Omental fat pad (tissue), 4 donors: ENCODE measurements around the gene HERPUD2. TPM values are rescaled to one million over a fixed set of nuclear protein-coding genes. Genes with fewer than 3 reads are reported as not detected.
"Not testable (repeated sequence)": the region's sequence is repeated elsewhere in the genome, so short reads cannot be mapped to it uniquely, and the experiment has no call there.

Experiments
- ATAC-seq: fragments of 150-250 bp; one replicate; pipeline ENCODE4 v1.9.1; 2016; ENCODE audit warnings: mild to moderate bottlenecking, moderate library complexity; ENCODE audit not compliant: low FRiP score
- DNase-seq: peaks from one replicate; pipeline ENCODE4 v3.0.0-alpha.2; 2019; ENCODE audit warnings: low spot score
- total RNA-seq, 4 donors: library from RNA; depleted of rRNA; stranded (reverse); fragments of >200 nt; gene quantifications; one replicate each; pipeline ENCODE4 v1.1.0, GENCODE V29; 2016
- TF ChIP-seq, protein P1 (sequence below), 3 donors: fragments of 450-650 bp; IDR thresholded peaks; one replicate each; pipeline ENCODE4 v1.5.1; 2016 to 2017; ENCODE audit warnings: antibody characterized with exemption in 3 of 3, mild to moderate bottlenecking in 3 of 3, moderate library complexity in 2 of 3

HERPUD2 gene
- total RNA-seq, 4 donors from 2014 or later, result 27.0 to 42.6 (median 35.8) TPM

DNA sequence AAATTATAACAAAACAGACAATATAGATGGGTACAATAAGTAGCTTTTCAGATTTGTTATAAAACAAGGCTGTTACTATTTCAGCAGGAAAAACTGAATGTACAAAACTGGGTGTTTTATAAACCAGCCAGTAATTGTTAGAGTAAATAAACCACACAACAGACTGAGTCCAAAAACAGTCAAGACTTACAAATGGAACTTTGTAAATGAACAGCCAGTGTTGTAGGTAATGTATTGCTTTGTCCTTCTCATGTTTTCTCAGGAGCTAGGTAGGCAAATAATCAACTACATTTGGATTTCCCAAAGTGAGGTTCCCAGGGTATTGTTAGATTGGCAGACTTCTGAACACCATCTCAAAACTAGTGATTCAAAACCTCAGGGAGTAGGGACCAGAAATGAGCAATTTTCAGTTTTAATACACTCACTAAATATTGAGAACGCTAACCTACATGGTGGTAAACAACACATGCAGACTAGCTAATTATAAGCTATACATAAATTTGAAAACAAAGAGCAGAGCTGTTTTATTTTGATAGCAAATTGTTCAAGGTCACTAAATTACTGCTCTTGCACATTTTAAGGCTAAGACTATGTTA is 36.2 kb downstream of the HERPUD2 start:
- TF ChIP-seq, protein P1, sequence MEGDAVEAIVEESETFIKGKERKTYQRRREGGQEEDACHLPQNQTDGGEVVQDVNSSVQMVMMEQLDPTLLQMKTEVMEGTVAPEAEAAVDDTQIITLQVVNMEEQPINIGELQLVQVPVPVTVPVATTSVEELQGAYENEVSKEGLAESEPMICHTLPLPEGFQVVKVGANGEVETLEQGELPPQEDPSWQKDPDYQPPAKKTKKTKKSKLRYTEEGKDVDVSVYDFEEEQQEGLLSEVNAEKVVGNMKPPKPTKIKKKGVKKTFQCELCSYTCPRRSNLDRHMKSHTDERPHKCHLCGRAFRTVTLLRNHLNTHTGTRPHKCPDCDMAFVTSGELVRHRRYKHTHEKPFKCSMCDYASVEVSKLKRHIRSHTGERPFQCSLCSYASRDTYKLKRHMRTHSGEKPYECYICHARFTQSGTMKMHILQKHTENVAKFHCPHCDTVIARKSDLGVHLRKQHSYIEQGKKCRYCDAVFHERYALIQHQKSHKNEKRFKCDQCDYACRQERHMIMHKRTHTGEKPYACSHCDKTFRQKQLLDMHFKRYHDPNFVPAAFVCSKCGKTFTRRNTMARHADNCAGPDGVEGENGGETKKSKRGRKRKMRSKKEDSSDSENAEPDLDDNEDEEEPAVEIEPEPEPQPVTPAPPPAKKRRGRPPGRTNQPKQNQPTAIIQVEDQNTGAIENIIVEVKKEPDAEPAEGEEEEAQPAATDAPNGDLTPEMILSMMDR (IDR thresholded peaks at IDR 0.05), result no peak
- DNase-seq (no peak), ATAC-seq (no peak)

DNA sequence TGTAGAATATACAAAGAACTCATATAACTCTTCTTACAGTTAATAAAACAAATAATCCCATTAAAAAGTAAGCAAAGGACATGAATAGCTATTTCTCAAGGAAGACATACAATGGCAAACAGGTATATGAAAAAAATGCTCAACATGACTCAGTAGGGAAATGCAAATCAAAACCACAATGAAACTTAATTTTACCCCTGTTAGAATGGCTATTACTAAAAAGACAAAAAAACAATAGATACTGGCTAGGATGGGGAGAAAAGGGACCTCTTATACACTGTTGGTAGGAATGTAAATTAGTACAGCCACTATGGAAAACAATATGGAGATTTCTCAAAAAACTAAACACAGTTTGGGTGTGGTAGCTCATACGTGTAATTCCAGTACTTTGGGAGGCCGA is 37.8 kb downstream of the HERPUD2 start:
- TF ChIP-seq, protein P1 (IDR thresholded peaks at IDR 0.05), result no peak
- DNase-seq, result no peak
- ATAC-seq, result no peak

DNA sequence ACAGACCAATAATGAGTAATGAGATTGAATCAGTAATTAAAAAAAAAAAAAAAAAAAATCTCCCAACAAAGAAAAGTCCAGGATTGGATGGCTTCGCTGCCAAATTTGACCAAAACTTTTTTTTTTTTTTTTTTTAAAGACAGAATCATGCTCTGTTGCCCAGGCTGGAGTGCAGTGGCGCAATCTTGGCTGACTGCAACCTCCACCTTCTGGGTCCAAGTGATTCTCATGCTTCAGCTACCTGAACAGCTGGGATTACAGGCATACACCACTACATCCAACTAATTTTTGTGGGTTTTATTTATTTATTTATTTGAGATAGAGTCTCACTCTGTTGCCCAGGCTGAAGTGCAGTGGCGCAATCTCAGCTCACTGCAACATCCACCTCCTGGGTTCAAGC is 40.4 kb downstream of the HERPUD2 start:
- not testable (repeated sequence) for DNase-seq

DNA sequence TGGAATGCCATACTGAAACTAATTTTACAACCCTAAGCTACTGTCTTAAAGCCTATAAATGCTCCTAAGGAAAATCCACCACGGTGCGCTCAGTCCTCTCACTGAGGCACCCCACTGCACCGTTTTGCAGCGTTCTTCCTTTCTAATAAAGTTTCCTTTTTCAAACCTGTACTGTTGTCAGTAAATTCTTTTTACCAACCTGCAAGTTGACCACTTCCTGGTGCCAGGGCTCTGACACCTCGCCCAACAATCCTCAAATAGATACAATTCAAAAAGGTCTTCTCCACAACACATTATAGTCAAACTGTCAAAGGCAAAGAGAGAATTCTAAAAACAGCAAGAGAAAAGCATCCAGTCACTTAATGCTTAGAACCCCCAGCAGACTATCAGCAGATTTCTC is 42.8 kb downstream of the HERPUD2 start:
- TF ChIP-seq, protein P1 (IDR thresholded peaks at IDR 0.05), result no peak
- ATAC-seq, result no peak

More for the DNA sequence above, 40.4 kb downstream of the HERPUD2 start:
- ATAC-seq, result not testable (repeated sequence)

DNA sequence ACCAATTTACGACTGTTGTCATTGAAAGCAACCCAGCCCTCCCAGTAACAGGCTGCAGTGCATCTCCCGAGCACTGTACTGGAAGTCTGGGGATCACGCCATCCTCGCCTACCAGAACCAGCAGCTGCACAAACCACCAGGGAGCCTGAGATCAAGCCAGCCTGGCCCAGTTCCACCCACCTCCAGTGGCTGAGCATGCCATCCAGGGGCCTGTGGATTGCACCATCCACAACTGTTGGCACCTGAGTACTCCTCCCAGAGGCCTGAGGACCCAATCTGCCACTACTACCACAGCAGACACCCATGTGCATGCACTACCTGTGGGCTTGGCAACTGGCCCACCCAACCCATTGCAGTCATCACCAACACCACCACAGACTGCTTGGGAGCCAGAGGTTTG is 44.2 kb downstream of the HERPUD2 start:
- DNase-seq, result no peak
- TF ChIP-seq, protein P1 (IDR thresholded peaks at IDR 0.05), result no peak
- ATAC-seq, result no peak

More for the DNA sequence above, 42.8 kb downstream of the HERPUD2 start:
- DNase-seq, result no peak

DNA sequence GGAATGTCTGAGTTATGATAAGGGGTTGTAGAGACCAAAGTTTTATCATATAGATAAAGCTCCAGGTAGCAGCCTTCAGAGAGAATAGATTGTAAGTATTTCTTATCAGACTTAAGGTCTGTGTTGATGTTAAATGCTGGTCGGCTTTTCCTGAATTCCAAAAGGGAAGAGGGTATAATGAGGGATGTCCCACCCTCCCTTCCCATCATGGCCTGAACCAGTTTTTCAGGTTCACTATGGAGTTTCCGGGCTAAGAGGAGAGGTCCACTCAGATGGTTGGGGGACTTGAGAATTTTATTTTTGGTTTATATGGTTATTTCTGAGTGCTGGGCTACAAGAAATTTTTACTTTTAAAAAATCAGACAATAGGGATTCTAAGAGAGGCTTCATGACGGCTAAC is 45.2 kb downstream of the HERPUD2 start:
- DNase-seq, result no peak
- TF ChIP-seq, protein P1 (IDR thresholded peaks at IDR 0.05), result no peak
- no peak for ATAC-seq

DNA sequence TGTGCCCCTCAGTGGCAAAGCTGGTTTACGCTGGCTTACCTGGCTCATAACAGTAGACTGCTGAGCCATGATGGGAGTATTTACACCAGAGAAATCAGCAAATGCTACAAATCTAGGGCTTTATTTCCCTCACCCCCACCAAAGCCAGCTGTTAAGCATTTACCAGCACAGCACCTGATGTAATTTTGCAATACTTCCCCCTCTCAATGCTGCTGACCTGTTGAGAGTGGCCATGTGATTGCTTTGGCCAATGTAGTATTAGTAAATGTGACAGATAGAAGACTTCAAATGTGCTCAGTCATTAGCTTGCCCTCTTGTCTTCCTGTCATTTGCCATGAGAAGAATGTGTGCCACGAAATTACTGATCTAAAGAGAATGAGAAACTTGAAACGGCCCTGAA is 46.6 kb downstream of the HERPUD2 start:
- ATAC-seq (no peak), DNase-seq (no peak)
- TF ChIP-seq, protein P1 (IDR thresholded peaks at IDR 0.05), result no peak
